Measurements from ENCODE around the gene TMEM151B.

The TMEM151B gene

DNA sequence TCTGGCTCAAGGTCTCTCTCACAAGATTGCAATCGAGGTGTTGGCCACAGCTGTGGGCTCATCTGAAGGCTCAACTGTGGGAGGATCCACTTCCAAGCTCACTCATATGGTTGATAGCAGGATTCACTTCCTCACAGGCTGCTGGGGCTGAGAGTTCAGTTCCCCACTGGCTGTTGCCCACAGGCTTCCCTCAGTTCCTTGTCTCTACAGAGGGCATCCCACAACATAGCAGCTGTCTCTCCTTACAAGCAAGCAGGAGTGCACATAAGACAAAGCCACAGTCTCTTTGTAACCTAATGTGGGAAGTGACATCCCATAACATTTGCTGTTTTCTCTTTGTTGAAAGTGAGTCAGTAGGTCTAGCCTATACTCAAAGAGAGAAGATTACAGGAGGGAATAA is 86.2 kb downstream of the TMEM151B start:
- no peak for TF ChIP-seq JUND (IDR thresholded peaks at IDR 0.05; ENCODE audit: low read depth)
- in situ Hi-C loops (cut with HindIII; ENCODE audit: low pct_unique_long_range_greater_than_20kb, low sequenced_read_pairs) = no loop called here
- DNase-seq (ENCODE audit: low read depth in 1 of 2, low spot score in 1 of 2) = no peak

All from T47D (cell line).